ENCODE data around the gene CCDC81. TPM values are rescaled to one million over a fixed set of nuclear protein-coding genes. Genes with fewer than 3 reads are reported as not detected.

Gene CCDC81
- polyA plus RNA-seq, 2 of the 4 experiments (the other 2 are of a cell fraction): 0.30 to 0.71 TPM

DNA sequence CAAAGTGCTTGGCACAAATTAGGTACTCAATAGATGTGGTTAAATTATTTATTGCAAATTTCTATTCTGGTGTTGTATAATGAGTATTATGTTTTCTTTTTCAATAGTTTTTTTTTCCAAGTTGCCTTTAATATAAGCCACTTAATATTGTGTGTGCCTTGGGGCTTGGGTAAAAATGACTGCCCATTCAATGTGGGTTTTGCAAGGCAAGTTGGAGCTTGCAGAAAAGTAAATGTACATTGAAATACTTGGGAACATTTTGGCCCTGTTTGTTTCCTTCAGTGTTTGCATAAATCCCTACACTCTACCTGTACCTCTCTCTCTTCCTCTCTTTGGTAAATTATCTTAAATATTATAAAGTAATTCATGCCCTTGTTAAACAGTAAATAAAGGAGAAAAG, 2.1 kb upstream of the CCDC81 start:
- H3K4me2 ChIP-seq: no peak overlapping the region
- ChIA-PET POLR2A (no interaction called here), CTCF (interaction anchor here (4.2 kb wide), 1 partner anchor 11 kb away, joined by 18 read pairs; no protein-coding TSS in a partner anchor)
- DNase-seq (ENCODE audit: low read depth in 1 of 2, low spot score in 1 of 2) (no peak), ATAC-seq (no peak), FAIRE-seq (no peak)
- TF ChIP-seq CEBPB (IDR thresholded peaks at IDR 0.05): no peak
- TF ChIP-seq RNF2 (IDR thresholded peaks at IDR 0.05; ENCODE audit: borderline replicate concordance, low read depth): no peak
- TF ChIP-seq, protein P1, sequence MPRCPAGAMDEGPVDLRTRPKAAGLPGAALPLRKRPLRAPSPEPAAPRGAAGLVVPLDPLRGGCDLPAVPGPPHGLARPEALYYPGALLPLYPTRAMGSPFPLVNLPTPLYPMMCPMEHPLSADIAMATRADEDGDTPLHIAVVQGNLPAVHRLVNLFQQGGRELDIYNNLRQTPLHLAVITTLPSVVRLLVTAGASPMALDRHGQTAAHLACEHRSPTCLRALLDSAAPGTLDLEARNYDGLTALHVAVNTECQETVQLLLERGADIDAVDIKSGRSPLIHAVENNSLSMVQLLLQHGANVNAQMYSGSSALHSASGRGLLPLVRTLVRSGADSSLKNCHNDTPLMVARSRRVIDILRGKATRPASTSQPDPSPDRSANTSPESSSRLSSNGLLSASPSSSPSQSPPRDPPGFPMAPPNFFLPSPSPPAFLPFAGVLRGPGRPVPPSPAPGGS (IDR thresholded peaks at IDR 0.05): no peak
- TF ChIP-seq MAFK (IDR thresholded peaks at IDR 0.05; ENCODE audit: partially characterized antibody): no peak
- TF ChIP-seq FOSL2 (IDR thresholded peaks at IDR 0.05): no peak
- no peak for TF ChIP-seq FOSL2 (CRISPR knock-in tag; IDR thresholded peaks at IDR 0.05)
- TF ChIP-seq, protein P2, sequence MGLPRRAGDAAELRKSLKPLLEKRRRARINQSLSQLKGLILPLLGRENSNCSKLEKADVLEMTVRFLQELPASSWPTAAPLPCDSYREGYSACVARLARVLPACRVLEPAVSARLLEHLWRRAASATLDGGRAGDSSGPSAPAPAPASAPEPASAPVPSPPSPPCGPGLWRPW (IDR thresholded peaks at IDR 0.05): no peak
- TF ChIP-seq HDAC2 (IDR thresholded peaks at IDR 0.05): no peak
- no peak for TF ChIP-seq SMC3 (IDR thresholded peaks at IDR 0.05)
- TF ChIP-seq BHLHE40 (IDR thresholded peaks at IDR 0.05; ENCODE audit: low read depth, low read length): no peak
- TF ChIP-seq JUNB (IDR thresholded peaks at IDR 0.05): no peak
- H3K4me1 ChIP-seq: no peaks in the 10 kb centered on the region
- no peak overlapping the region for H3K4me3 ChIP-seq
- H3K27ac ChIP-seq: no peak overlapping the region
- H3K9me3 ChIP-seq: no peaks in the 10 kb centered on the region

GRCh38 chr11:86374069-86374468, 618 bp upstream of the CCDC81 start:
- Histone ChIP-seq H3K9me3 (no peaks in the 10 kb centered on the region), H3K4me2 (no peak overlapping the region)
- CTCF ChIA-PET: interaction anchor here (0.7 to 4.2 kb wide), 2 partner anchors 12 to 16 kb away, joined by 3 to 18 read pairs; no protein-coding TSS in a partner anchor

GRCh38 chr11:86377972-86378371, 3.3 kb downstream of the CCDC81 start:
- H3K4me3 ChIP-seq: no peak overlapping the region
- ATAC-seq: no peak
- ChIA-PET POLR2A (no interaction called here), CTCF (no interaction called here)
- no peaks in the 10 kb centered on the region for H3K9me3 ChIP-seq
- H3K4me2 ChIP-seq: no peak overlapping the region
- TF ChIP-seq CEBPB (IDR thresholded peaks at IDR 0.05) (no peak), MAFK (IDR thresholded peaks at IDR 0.05; ENCODE audit: partially characterized antibody) (peak; percentile 90)
- no peak for DNase-seq (ENCODE audit: low read depth in 1 of 2, low spot score in 1 of 2)
- no peak overlapping the region for H3K27ac ChIP-seq
- no peaks in the 10 kb centered on the region for H3K4me1 ChIP-seq
- no peak for FAIRE-seq

More at GRCh38 chr11:86374069-86374468, 618 bp upstream of the CCDC81 start:
- TF ChIP-seq EHF (CRISPR knock-in tag; IDR thresholded peaks at IDR 0.05): no peak
- no peak for TF ChIP-seq ZSCAN20 (CRISPR knock-in tag; IDR thresholded peaks at IDR 0.05)
- no peak for TF ChIP-seq CHD4 (IDR thresholded peaks at IDR 0.05; ENCODE audit: borderline replicate concordance)
- no peak for TF ChIP-seq ZNF302 (CRISPR knock-in tag; IDR thresholded peaks at IDR 0.05)
- TF ChIP-seq, protein P2 (IDR thresholded peaks at IDR 0.05): no peak
- DNase-seq (ENCODE audit: low read depth in 1 of 2, low spot score in 1 of 2) (no peak), FAIRE-seq (no peak), ATAC-seq (no peak)
- H3K27ac ChIP-seq: no peak overlapping the region
- 82% methylated on average over 1 of the region's 1 CpG for WGBS (ENCODE audit: missing lambda C conversion rate)
- H3K4me3 ChIP-seq: no peak overlapping the region
- no peaks in the 10 kb centered on the region for H3K4me1 ChIP-seq
- POLR2A ChIA-PET: no interaction called here

- 87% methylated on average over 2 of the region's 2 CpGs for WGBS (ENCODE audit: missing lambda C conversion rate)
- TF ChIP-seq NPAS2 (CRISPR knock-in tag; IDR thresholded peaks at IDR 0.05; ENCODE audit: borderline replicate concordance): no peak
- no peak for TF ChIP-seq CBX8 (IDR thresholded peaks at IDR 0.05)
- no peak for TF ChIP-seq RNF2 (IDR thresholded peaks at IDR 0.05; ENCODE audit: borderline replicate concordance, low read depth)
- no peak for TF ChIP-seq SREBF2 (IDR thresholded peaks at IDR 0.05)
- no peak for TF ChIP-seq CHD2 (IDR thresholded peaks at IDR 0.05; ENCODE audit: low read length, partially characterized antibody)
- no peak for TF ChIP-seq TP53 (CRISPR knock-in tag; IDR thresholded peaks at IDR 0.05)
- TF ChIP-seq RCOR1 (IDR thresholded peaks at IDR 0.05; ENCODE audit: low read depth, low read length): no peak
- TF ChIP-seq EHMT2 (IDR thresholded peaks at IDR 0.05; ENCODE audit: low read depth): no peak
- TF ChIP-seq, protein P2 (IDR thresholded peaks at IDR 0.05): no peak
- no peak for TF ChIP-seq FOSL2 (IDR thresholded peaks at IDR 0.05)
- no peak for TF ChIP-seq FOSL2 (CRISPR knock-in tag; IDR thresholded peaks at IDR 0.05)
- TF ChIP-seq REST (IDR thresholded peaks at IDR 0.05): no peak
- no peak for TF ChIP-seq RAD21 (conservative IDR thresholded peaks at IDR 0.05 in 1 of 2, IDR thresholded peaks at IDR 0.05 in 1 of 2)
- no peak for TF ChIP-seq CHD4 (IDR thresholded peaks at IDR 0.05; ENCODE audit: borderline replicate concordance)
- CTCF ChIA-PET: no interaction called here
- Histone ChIP-seq H3K4me2 (no peak overlapping the region), H3K4me3 (no peak overlapping the region), H3K9me3 (no peaks in the 10 kb centered on the region), H3K4me1 (no peaks in the 10 kb centered on the region), H3K27ac (no peak overlapping the region)
- POLR2A ChIA-PET: no interaction called here
- DNase-seq (ENCODE audit: low read depth in 1 of 2, low spot score in 1 of 2) (no peak), FAIRE-seq (no peak), ATAC-seq (no peak)
Measured at GRCh38 chr11:86380295-86381059, 5.8 kb downstream of the CCDC81 start.
